HepG2 (cell line): Measurements from ENCODE around the gene LOXL3. TPM values are rescaled to one million over a fixed set of nuclear protein-coding genes. Genes with fewer than 3 reads are reported as not detected.
A peak's percentile ranks its signal among the peaks of the same experiment; 100 is the strongest.

Experiments
- HNRNPUL1 ChIP-seq: fragments of 200-400 bp; formaldehyde crosslinking; IDR thresholded peaks from 2 replicates; pipeline ENCODE4 v1.6.1; 2017; ENCODE audit warnings: low read depth, mild to moderate bottlenecking, low read length, moderate library complexity
- KDM6A ChIP-seq: IDR thresholded peaks from 2 replicates; pipeline ENCODE4 v1.6.1; 2016; ENCODE audit warnings: low read depth
- SIX1 ChIP-seq: sonication (generic); formaldehyde crosslinking; IDR thresholded peaks from 2 replicates; pipeline ENCODE4 v1.4.0; 2020; ENCODE audit warnings: missing genetic modification reagents, borderline replicate concordance
- ZKSCAN8 ChIP-seq: IDR thresholded peaks from 2 replicates; pipeline ENCODE4 v1.6.1; 2016; ENCODE audit warnings: borderline replicate concordance, missing genetic modification reagents, missing compliant biosample characterization
- ZNF468 ChIP-seq: sonication (generic); formaldehyde crosslinking; IDR thresholded peaks from 2 replicates; pipeline ENCODE4 v1.8.0; 2022; ENCODE audit warnings: mild to moderate bottlenecking, moderate library complexity, missing genetic modification reagents
- ZNF816 ChIP-seq: sonication (generic); formaldehyde crosslinking; IDR thresholded peaks from 2 replicates; pipeline ENCODE4 v1.8.0; 2022; ENCODE audit warnings: missing genetic modification reagents, mild to moderate bottlenecking, borderline replicate concordance
- polyA plus RNA-seq, 8 experiments: library from polyadenylated mRNA; depleted of rRNA in 3 of 8; stranded (reverse) in 7 of 8; unstranded in 1 of 8; fragments of >200 nt; fragmentation: Illumina TruSeq in 4 of 8; extraction: Trizol in 4 of 8; gene quantifications; 2 replicates each; pipeline versions ENCODE4 v1.2.1 to v1.2.3, GENCODE V29; 2011 to 2016; ENCODE audit warnings: low read depth in 4 of 8, missing spikeins in 1 of 8, mixed read lengths in 1 of 8; ENCODE audit not compliant: insufficient read depth in 1 of 8
- total RNA-seq, 5 experiments: library from RNA; depleted of rRNA; stranded (reverse); fragments of >200 nt; fragmentation: Illumina TruSeq; extraction: Trizol; gene quantifications; 2 replicates each; pipeline ENCODE4 v1.2.3, GENCODE V29; 2016; ENCODE audit warnings: low read depth in 1 of 5
- TF ChIP-seq, protein P1 (sequence below): conservative IDR thresholded peaks from 2 replicates; pipeline ENCODE4 v1.6.1; 2018; ENCODE audit warnings: missing genetic modification reagents
- TF ChIP-seq, protein P2 (sequence below): sonication (generic); formaldehyde crosslinking; IDR thresholded peaks from 2 replicates; pipeline ENCODE4 v1.5.1; 2020; ENCODE audit warnings: missing genetic modification reagents, mild to moderate bottlenecking, borderline replicate concordance
- TF ChIP-seq, protein P3 (sequence below): sonication (generic); formaldehyde crosslinking; IDR thresholded peaks from 2 replicates; pipeline ENCODE4 v1.4.0; 2020; ENCODE audit warnings: missing genetic modification reagents
- TF ChIP-seq, protein P4 (sequence below): sonication (generic); formaldehyde crosslinking; IDR thresholded peaks from 2 replicates; pipeline ENCODE4 v1.5.0; 2020; ENCODE audit warnings: mild to moderate bottlenecking, missing genetic modification reagents, borderline replicate concordance
- TF ChIP-seq, protein P5 (sequence below): sonication (generic); formaldehyde crosslinking; IDR thresholded peaks from 2 replicates; pipeline ENCODE4 v1.4.0; 2020; ENCODE audit warnings: missing genetic modification reagents
- TF ChIP-seq, protein P6 (sequence below): IDR thresholded peaks from 2 replicates; pipeline ENCODE4 v1.6.1; 2016; ENCODE audit warnings: control low read depth
- TF ChIP-seq, protein P7 (sequence below): sonication (generic); formaldehyde crosslinking; IDR thresholded peaks from 2 replicates; pipeline ENCODE4 v1.4.0; 2020; ENCODE audit warnings: mild to moderate bottlenecking, missing genetic modification reagents

LOXL3 gene
- total and polyA plus RNA-seq, 2 of the 13 experiments (the other 11 are each of a cell fraction or from before 2014, with no cell fraction given) = 0.55 to 6.5 TPM

DNA sequence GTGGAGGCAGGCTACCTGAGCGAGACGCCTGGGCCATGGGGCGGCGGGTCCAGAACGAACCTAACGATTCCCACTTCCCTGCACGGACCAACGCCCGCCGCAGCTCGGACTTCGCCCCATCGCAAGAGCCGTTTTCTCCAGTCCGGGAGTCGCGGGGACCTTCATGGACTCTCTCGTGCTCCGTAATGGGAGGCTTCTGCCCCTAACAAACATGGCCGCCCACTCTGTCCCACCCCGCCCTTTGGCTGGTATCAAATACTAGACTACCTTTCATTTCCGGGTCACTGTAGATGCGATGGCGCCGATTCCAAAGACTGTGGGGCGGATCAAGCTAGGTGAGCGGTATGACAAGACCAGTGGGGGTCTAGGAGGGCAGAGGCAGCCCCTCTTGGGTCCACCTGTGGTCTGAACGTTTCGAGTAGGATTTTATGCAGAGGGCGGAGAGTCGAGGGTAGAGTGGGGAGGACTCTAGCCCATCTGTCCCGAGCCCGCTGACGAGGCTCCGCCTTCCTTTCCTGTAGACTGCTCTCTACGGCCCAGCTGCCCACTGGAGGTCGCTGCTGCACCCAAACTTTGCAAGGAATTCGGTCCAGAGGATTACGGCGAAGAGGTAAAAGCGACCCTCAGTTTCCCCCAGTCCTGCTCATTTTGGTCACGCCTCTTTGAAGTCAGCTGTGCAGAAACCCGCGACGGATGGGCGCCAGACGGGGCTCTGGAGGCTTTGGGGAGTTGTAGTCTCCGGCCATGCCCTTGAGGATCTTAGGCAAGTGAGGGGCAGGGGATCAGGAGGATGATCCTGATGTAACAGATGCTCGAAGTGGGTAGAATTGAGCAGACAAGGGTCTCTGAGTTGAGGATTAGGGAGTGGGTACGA lies 70.7 kb downstream of the LOXL3 start, which contains the start of the genes CCDC142 and TTC31 (continued):
- TF ChIP-seq HNRNPUL1 = no peak
- TF ChIP-seq, protein P1, sequence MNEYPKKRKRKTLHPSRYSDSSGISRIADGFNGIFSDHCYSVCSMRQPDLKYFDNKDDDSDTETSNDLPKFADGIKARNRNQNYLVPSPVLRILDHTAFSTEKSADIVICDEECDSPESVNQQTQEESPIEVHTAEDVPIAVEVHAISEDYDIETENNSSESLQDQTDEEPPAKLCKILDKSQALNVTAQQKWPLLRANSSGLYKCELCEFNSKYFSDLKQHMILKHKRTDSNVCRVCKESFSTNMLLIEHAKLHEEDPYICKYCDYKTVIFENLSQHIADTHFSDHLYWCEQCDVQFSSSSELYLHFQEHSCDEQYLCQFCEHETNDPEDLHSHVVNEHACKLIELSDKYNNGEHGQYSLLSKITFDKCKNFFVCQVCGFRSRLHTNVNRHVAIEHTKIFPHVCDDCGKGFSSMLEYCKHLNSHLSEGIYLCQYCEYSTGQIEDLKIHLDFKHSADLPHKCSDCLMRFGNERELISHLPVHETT (CRISPR knock-in tag) = peak; percentile 48; the same call in 1 of the 2 replicates
- peak; percentile 7; the same call in 1 of the 2 replicates for TF ChIP-seq ZNF468 (CRISPR knock-in tag)
- peak; percentile 55 for TF ChIP-seq ZKSCAN8 (CRISPR knock-in tag)
- TF ChIP-seq, protein P2, sequence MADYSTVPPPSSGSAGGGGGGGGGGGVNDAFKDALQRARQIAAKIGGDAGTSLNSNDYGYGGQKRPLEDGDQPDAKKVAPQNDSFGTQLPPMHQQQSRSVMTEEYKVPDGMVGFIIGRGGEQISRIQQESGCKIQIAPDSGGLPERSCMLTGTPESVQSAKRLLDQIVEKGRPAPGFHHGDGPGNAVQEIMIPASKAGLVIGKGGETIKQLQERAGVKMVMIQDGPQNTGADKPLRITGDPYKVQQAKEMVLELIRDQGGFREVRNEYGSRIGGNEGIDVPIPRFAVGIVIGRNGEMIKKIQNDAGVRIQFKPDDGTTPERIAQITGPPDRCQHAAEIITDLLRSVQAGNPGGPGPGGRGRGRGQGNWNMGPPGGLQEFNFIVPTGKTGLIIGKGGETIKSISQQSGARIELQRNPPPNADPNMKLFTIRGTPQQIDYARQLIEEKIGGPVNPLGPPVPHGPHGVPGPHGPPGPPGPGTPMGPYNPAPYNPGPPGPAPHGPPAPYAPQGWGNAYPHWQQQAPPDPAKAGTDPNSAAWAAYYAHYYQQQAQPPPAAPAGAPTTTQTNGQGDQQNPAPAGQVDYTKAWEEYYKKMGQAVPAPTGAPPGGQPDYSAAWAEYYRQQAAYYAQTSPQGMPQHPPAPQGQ = no peak
- TF ChIP-seq, protein P3, sequence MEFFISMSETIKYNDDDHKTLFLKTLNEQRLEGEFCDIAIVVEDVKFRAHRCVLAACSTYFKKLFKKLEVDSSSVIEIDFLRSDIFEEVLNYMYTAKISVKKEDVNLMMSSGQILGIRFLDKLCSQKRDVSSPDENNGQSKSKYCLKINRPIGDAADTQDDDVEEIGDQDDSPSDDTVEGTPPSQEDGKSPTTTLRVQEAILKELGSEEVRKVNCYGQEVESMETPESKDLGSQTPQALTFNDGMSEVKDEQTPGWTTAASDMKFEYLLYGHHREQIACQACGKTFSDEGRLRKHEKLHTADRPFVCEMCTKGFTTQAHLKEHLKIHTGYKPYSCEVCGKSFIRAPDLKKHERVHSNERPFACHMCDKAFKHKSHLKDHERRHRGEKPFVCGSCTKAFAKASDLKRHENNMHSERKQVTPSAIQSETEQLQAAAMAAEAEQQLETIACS = no peak
- peak; percentile 92 for TF ChIP-seq SIX1 (CRISPR knock-in tag)
- TF ChIP-seq, protein P4, sequence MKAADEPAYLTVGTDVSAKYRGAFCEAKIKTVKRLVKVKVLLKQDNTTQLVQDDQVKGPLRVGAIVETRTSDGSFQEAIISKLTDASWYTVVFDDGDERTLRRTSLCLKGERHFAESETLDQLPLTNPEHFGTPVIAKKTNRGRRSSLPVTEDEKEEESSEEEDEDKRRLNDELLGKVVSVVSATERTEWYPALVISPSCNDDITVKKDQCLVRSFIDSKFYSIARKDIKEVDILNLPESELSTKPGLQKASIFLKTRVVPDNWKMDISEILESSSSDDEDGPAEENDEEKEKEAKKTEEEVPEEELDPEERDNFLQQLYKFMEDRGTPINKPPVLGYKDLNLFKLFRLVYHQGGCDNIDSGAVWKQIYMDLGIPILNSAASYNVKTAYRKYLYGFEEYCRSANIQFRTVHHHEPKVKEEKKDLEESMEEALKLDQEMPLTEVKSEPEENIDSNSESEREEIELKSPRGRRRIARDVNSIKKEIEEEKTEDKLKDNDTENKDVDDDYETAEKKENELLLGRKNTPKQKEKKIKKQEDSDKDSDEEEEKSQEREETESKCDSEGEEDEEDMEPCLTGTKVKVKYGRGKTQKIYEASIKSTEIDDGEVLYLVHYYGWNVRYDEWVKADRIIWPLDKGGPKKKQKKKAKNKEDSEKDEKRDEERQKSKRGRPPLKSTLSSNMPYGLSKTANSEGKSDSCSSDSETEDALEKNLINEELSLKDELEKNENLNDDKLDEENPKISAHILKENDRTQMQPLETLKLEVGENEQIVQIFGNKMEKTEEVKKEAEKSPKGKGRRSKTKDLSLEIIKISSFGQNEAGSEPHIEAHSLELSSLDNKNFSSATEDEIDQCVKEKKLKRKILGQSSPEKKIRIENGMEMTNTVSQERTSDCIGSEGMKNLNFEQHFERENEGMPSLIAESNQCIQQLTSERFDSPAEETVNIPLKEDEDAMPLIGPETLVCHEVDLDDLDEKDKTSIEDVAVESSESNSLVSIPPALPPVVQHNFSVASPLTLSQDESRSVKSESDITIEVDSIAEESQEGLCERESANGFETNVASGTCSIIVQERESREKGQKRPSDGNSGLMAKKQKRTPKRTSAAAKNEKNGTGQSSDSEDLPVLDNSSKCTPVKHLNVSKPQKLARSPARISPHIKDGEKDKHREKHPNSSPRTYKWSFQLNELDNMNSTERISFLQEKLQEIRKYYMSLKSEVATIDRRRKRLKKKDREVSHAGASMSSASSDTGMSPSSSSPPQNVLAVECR = peak; percentile 95
- TF ChIP-seq, protein P5, sequence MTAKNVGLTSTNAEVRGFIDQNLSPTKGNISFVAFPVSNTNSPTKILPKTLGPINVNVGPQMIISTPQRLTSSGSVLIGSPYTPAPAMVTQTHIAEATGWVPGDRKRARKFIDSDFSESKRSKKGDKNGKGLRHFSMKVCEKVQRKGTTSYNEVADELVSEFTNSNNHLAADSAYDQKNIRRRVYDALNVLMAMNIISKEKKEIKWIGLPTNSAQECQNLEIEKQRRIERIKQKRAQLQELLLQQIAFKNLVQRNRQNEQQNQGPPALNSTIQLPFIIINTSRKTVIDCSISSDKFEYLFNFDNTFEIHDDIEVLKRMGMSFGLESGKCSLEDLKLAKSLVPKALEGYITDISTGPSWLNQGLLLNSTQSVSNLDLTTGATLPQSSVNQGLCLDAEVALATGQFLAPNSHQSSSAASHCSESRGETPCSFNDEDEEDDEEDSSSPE = peak; percentile 88
- TF ChIP-seq, protein P6, sequence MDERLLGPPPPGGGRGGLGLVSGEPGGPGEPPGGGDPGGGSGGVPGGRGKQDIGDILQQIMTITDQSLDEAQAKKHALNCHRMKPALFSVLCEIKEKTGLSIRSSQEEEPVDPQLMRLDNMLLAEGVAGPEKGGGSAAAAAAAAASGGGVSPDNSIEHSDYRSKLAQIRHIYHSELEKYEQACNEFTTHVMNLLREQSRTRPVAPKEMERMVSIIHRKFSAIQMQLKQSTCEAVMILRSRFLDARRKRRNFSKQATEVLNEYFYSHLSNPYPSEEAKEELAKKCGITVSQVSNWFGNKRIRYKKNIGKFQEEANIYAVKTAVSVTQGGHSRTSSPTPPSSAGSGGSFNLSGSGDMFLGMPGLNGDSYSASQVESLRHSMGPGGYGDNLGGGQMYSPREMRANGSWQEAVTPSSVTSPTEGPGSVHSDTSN (CRISPR knock-in tag) = peak; percentile 37; the same call in 1 of the 2 replicates
- TF ChIP-seq ZNF816 (CRISPR knock-in tag) = peak; percentile 75; the same call in 1 of the 2 replicates
- TF ChIP-seq, protein P7, sequence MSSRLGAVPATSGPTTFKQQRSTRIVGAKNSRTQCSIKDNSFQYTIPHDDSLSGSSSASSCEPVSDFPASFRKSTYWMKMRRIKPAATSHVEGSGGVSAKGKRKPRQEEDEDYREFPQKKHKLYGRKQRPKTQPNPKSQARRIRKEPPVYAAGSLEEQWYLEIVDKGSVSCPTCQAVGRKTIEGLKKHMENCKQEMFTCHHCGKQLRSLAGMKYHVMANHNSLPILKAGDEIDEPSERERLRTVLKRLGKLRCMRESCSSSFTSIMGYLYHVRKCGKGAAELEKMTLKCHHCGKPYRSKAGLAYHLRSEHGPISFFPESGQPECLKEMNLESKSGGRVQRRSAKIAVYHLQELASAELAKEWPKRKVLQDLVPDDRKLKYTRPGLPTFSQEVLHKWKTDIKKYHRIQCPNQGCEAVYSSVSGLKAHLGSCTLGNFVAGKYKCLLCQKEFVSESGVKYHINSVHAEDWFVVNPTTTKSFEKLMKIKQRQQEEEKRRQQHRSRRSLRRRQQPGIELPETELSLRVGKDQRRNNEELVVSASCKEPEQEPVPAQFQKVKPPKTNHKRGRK (CRISPR knock-in tag) = no peak
- 0 out of 2 replicates have a peak, but pooled peaks have one; percentile 1 for TF ChIP-seq KDM6A (CRISPR knock-in tag)
